MCF 10A (cell line): ENCODE data around the gene TUBB3. TPM values are rescaled to one million over a fixed set of nuclear protein-coding genes. Genes with fewer than 3 reads are reported as not detected.

Experiments used
- BruUV-seq: library from RNA; stranded (reverse); fragments of 400-500 nt; replicated peaks from 2 replicates; lab custom pipeline; 2021; lab: Mats Ljungman, UMichigan
- CTCF ChIA-PET: fragments of 300-600 bp; sonication (Branson Sonifier 250); formaldehyde crosslinking; extraction: SDS; loops from one replicate; lab custom pipeline; 2021; ENCODE audit warnings: antibody characterized with exemption, inconsistent platforms; lab: Yijun Ruan, JAX
- POLR2A ChIA-PET: fragments of 300-600, 350-650 bp; sonication (Branson Sonifier 250); formaldehyde crosslinking; extraction: SDS; loops from one replicate; lab custom pipeline; 2020; ENCODE audit warnings: antibody characterized with exemption, inconsistent platforms; lab: Yijun Ruan, JAX
- DNase-seq: peaks from one replicate; pipeline ENCODE4 v3.0.0-alpha.2; 2018; ENCODE audit not compliant: unreplicated experiment
- H3K27ac Mint-ChIP-seq: one replicate; pipeline ENCODE4 v1.8.0; 2022; ENCODE audit warnings: mild to moderate bottlenecking, low read depth, mixed read lengths; ENCODE audit not compliant: unreplicated experiment
- H3K27me3 Mint-ChIP-seq: one replicate; pipeline ENCODE4 v1.8.0; 2022; ENCODE audit warnings: mixed read lengths; ENCODE audit not compliant: insufficient read depth, unreplicated experiment
- H3K36me3 Mint-ChIP-seq: one replicate; pipeline ENCODE4 v1.8.0; 2022; ENCODE audit warnings: mild to moderate bottlenecking, moderate library complexity, mixed read lengths; ENCODE audit not compliant: insufficient read depth, unreplicated experiment
- H3K4me1 Mint-ChIP-seq: one replicate; pipeline ENCODE4 v1.8.0; 2022; ENCODE audit warnings: mixed read lengths; ENCODE audit not compliant: insufficient read depth, unreplicated experiment
- H3K4me3 Mint-ChIP-seq: one replicate; pipeline ENCODE4 v1.8.0; 2022; ENCODE audit warnings: mild to moderate bottlenecking, moderate library complexity, mixed read lengths; ENCODE audit not compliant: unreplicated experiment
- H3K9me3 Mint-ChIP-seq: one replicate; pipeline ENCODE4 v1.8.0; 2022; ENCODE audit warnings: mixed read lengths; ENCODE audit not compliant: unreplicated experiment
- intact Hi-C: fragments of 100-400 bp; cut with micrococcal nuclease; formaldehyde crosslinking; loops from 2 replicates; pipeline ENCODE4 v1.14.1; 2022
- total RNA-seq: library from RNA; stranded (reverse); gene quantifications from 2 replicates; pipeline ENCODE4 v1.2.3, GENCODE V29; 2022
- TF ChIP-seq, protein P1 (sequence below): fragments of 200-600 bp; IDR thresholded peaks from one replicate; pipeline ENCODE4 v1.8.0; 2022; ENCODE audit warnings: antibody characterized with exemption, mild to moderate bottlenecking; ENCODE audit not compliant: unreplicated experiment

TUBB3 gene
- total RNA-seq, 1 experiment from 2014 or later, result 23.0 TPM

DNA sequence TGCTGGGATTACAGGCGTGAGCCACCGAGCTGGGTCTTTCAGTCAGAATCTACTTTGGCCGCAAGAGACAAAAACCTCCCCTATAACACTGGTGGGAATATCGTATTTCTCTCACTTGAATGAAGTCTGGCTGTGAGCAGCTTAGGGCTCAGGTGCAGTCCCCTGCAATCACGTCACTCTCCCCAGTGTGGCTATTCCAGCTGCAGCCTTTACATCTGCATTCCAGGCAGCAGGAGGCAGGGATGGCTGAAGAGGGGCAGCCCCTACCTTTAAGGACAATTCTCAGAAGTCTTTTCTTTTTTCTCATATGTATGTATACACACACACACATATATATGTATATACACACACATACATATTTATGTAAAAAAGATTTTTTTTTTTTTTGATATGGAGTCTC lies 28.4 kb downstream of the TUBB3 start:
- CTCF ChIA-PET, result interaction anchor here (0.7 to 1.5 kb wide), 2 partner anchors 18 to 71 kb away, joined by 3 read pairs; no protein-coding TSS in a partner anchor
- DNase-seq, result no peak
- POLR2A ChIA-PET, result interaction anchor here (0.7 to 1.6 kb wide), 2 partner anchors 21 to 22 kb away, joined by 3 to 9 read pairs; no protein-coding TSS in a partner anchor
- TF ChIP-seq, protein P1, sequence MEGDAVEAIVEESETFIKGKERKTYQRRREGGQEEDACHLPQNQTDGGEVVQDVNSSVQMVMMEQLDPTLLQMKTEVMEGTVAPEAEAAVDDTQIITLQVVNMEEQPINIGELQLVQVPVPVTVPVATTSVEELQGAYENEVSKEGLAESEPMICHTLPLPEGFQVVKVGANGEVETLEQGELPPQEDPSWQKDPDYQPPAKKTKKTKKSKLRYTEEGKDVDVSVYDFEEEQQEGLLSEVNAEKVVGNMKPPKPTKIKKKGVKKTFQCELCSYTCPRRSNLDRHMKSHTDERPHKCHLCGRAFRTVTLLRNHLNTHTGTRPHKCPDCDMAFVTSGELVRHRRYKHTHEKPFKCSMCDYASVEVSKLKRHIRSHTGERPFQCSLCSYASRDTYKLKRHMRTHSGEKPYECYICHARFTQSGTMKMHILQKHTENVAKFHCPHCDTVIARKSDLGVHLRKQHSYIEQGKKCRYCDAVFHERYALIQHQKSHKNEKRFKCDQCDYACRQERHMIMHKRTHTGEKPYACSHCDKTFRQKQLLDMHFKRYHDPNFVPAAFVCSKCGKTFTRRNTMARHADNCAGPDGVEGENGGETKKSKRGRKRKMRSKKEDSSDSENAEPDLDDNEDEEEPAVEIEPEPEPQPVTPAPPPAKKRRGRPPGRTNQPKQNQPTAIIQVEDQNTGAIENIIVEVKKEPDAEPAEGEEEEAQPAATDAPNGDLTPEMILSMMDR, result no peak
- Mint-ChIP-seq H3K4me3 (no peak overlapping the region), H3K4me1 (peaks cover 4% of the 10 kb centered on the region), H3K27me3 (no peaks in the 10 kb centered on the region), H3K9me3 (no peaks in the 10 kb centered on the region), H3K36me3 (peaks cover 10% of the 10 kb centered on the region), H3K27ac (no peak overlapping the region)
- intact Hi-C loops, result no loop called here
- BruUV-seq, result no TSS peak

DNA sequence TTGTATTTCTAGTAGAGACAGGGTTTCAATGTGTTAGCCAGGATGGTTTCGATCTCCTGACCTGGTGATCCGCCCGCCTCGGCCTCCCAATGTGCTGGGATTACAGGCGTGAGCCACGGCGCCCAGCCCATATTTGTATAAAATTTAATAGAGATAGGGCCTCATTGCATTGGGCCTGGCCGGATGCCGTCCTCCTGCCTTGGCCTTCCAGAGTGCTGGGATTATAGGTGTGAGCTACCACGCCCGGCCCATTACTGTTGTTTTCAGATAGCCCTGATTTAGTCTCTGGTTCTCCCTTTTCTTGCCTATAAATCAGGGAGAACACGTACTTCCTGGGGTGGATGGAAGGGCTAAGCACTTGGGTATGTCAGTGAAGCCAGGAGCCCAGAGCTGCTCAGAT lies 28.9 kb downstream of the TUBB3 start:
- CTCF ChIA-PET, result interaction anchor here (0.7 to 1.5 kb wide), 2 partner anchors 17 to 70 kb away, joined by 3 read pairs; no protein-coding TSS in a partner anchor
- BruUV-seq, result no TSS peak
- Mint-ChIP-seq H3K4me1 (peaks cover 4% of the 10 kb centered on the region), H3K4me3 (no peak overlapping the region), H3K9me3 (no peaks in the 10 kb centered on the region), H3K36me3 (peaks cover 15% of the 10 kb centered on the region), H3K27ac (no peak overlapping the region), H3K27me3 (no peaks in the 10 kb centered on the region)
- TF ChIP-seq, protein P1, result no peak
- DNase-seq, result no peak
- intact Hi-C loops, result no loop called here
- POLR2A ChIA-PET, result interaction anchor here (0.7 kb wide), 1 partner anchor 21 kb away, joined by 3 read pairs; no protein-coding TSS in a partner anchor

DNA sequence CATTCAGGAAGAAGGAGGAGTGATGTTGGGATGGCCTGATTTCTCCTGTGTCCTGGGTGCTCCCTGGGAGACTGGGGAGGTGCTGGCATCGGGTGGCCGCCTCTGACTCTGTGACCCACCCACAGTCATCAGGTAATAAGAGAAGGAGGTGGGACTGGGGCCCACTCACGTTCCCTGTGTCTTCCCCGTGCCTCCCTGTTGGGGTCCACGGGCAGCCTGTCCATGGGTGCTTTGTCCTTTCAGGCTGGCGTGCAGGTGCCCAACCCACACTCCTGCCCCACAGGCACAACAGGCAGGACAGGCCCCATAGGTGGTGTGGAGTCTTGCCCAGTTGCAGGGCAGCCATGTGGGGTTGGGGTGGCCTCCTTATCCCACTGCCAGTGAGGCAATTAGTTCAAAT lies 29.4 kb downstream of the TUBB3 start:
- Mint-ChIP-seq H3K36me3 (peaks cover 15% of the 10 kb centered on the region), H3K9me3 (no peaks in the 10 kb centered on the region), H3K27me3 (no peaks in the 10 kb centered on the region), H3K27ac (no peak overlapping the region), H3K4me1 (peaks cover 4% of the 10 kb centered on the region), H3K4me3 (no peak overlapping the region)
- ChIA-PET CTCF (no interaction called here), POLR2A (no interaction called here)
- BruUV-seq, result no TSS peak
- TF ChIP-seq, protein P1, result no peak
- intact Hi-C loops, result no loop called here
- no peak for DNase-seq

DNA sequence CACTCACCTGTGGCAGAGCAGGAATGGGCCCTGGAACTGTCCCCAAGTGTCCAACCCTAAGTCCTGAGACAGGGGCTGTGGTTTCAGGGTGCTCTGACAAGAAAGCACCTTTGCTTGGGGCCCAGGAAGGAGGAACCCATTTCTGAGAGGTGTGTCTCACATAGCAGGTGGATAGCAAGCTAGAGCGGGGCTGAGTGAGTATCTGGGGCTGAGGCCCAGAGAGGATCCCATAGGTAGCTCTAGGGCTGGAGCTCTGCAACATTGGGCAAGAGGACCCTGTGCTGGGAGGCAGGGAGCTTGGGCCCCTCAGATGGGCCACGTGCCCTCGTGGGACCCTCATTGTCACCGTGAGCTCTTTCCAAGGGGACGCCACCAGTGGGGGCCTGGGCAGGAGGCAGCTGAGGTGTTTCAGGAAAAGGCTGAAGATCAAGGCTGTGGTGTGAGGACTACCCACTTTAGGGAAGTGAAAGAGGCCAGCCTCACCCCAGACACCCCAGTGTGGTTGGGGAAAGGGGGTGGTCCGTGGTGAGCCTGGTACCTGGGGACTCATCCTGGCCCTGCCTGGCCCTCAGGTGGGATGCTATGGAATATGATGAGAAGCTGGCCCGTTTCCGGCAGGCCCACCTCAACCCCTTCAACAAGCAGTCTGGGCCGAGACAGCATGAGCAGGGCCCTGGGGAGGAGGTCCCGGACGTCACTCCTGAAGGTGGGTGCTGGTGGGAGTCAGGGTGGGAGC lies 30.7 kb downstream of the TUBB3 start:
- TF ChIP-seq, protein P1, result no peak
- H3K4me3 Mint-ChIP-seq, result no peak overlapping the region
- H3K27ac Mint-ChIP-seq, result no peak overlapping the region
- intact Hi-C loops, result no loop called here
- BruUV-seq, result no TSS peak
- POLR2A ChIA-PET, result no interaction called here
- no peaks in the 10 kb centered on the region for H3K9me3 Mint-ChIP-seq
- CTCF ChIA-PET, result interaction anchor here (0.6 kb wide), 1 partner anchor 79 kb away, joined by 3 read pairs; no protein-coding TSS in a partner anchor
- DNase-seq, result no peak
- no peaks in the 10 kb centered on the region for H3K27me3 Mint-ChIP-seq
- H3K36me3 Mint-ChIP-seq, result peaks cover 15% of the 10 kb centered on the region
- peaks cover 4% of the 10 kb centered on the region for H3K4me1 Mint-ChIP-seq
